HepG2 (cell line): ENCODE results near the gene PSMB3. TPM values are rescaled to one million over a fixed set of nuclear protein-coding genes. Genes with fewer than 3 reads are reported as not detected.

Experiments used
- CC2D1A ChIP-seq: sonication (generic); formaldehyde crosslinking; IDR thresholded peaks from 2 replicates; pipeline ENCODE4 v1.8.1; 2023; ENCODE audit warnings: mild to moderate bottlenecking, missing genetic modification reagents
- CTCF ChIP-seq: sonication (generic); formaldehyde crosslinking; IDR thresholded peaks from 2 replicates; pipeline ENCODE4 v1.5.0; 2020; ENCODE audit warnings: mild to moderate bottlenecking, missing genetic modification reagents, moderate library complexity
- E2F2 ChIP-seq: sonication (generic); formaldehyde crosslinking; IDR thresholded peaks from 2 replicates; pipeline ENCODE4 v1.4.0; 2020; ENCODE audit warnings: missing genetic modification reagents, borderline replicate concordance
- FOXA3 ChIP-seq: IDR thresholded peaks from 2 replicates; pipeline ENCODE4 v1.6.1; 2016; ENCODE audit warnings: missing genetic modification reagents, missing compliant biosample characterization
- HIC2 ChIP-seq: sonication (generic); formaldehyde crosslinking; IDR thresholded peaks from 2 replicates; pipeline ENCODE4 v1.9.0; 2022; ENCODE audit warnings: low read depth, missing genetic modification reagents
- HMGXB4 ChIP-seq, 2 experiments: sonication (generic) in 1 of 2; formaldehyde crosslinking in 1 of 2; IDR thresholded peaks; 2 replicates each; pipeline versions ENCODE4 v1.4.0 to v1.6.1; 2018 to 2020; ENCODE audit warnings: missing genetic modification reagents in 2 of 2, borderline replicate concordance in 1 of 2, low read depth in 1 of 2, mild to moderate bottlenecking in 1 of 2, missing biosample characterization in 1 of 2
- NR2F2 ChIP-seq: IDR thresholded peaks from 2 replicates; pipeline ENCODE4 v1.6.1; 2012; ENCODE audit warnings: low read depth, inconsistent platforms, borderline replicate concordance
- PAF1 ChIP-seq: IDR thresholded peaks from 2 replicates; pipeline ENCODE4 v1.6.1; 2016; ENCODE audit warnings: missing genetic modification reagents, missing compliant biosample characterization
- PRDM10 ChIP-seq: sonication (generic); formaldehyde crosslinking; IDR thresholded peaks from 2 replicates; pipeline ENCODE4 v1.4.0; 2020; ENCODE audit warnings: low read depth, missing genetic modification reagents
- ZNF17 ChIP-seq: sonication (generic); formaldehyde crosslinking; IDR thresholded peaks from 2 replicates; pipeline ENCODE4 v1.5.0; 2020; ENCODE audit warnings: mild to moderate bottlenecking, missing genetic modification reagents
- ZNF232 ChIP-seq: sonication (generic); formaldehyde crosslinking; IDR thresholded peaks from 2 replicates; pipeline ENCODE4 v1.4.0; 2020; ENCODE audit warnings: missing genetic modification reagents, borderline replicate concordance
- ZNF552 ChIP-seq: sonication (generic); formaldehyde crosslinking; IDR thresholded peaks from 2 replicates; pipeline ENCODE4 v1.9.0; 2022; ENCODE audit warnings: missing genetic modification reagents, mild to moderate bottlenecking, borderline replicate concordance
- ZNF709 ChIP-seq: sonication (generic); formaldehyde crosslinking; IDR thresholded peaks from 2 replicates; pipeline ENCODE4 v1.5.0; 2020; ENCODE audit warnings: mild to moderate bottlenecking, missing genetic modification reagents
- ZNF83 ChIP-seq: sonication (generic); formaldehyde crosslinking; IDR thresholded peaks from 2 replicates; pipeline ENCODE4 v1.4.0; 2020; ENCODE audit warnings: missing genetic modification reagents, mild to moderate bottlenecking, borderline replicate concordance
- polyA plus RNA-seq, 8 experiments: library from polyadenylated mRNA; depleted of rRNA in 3 of 8; stranded (reverse) in 7 of 8; unstranded in 1 of 8; fragments of >200 nt; fragmentation: Illumina TruSeq in 4 of 8; extraction: Trizol in 4 of 8; gene quantifications; 2 replicates each; pipeline versions ENCODE4 v1.2.1 to v1.2.3, GENCODE V29; 2011 to 2016; ENCODE audit warnings: low read depth in 4 of 8, missing spikeins in 1 of 8, mixed read lengths in 1 of 8; ENCODE audit not compliant: insufficient read depth in 1 of 8
- total RNA-seq, 5 experiments: library from RNA; depleted of rRNA; stranded (reverse); fragments of >200 nt; fragmentation: Illumina TruSeq; extraction: Trizol; gene quantifications; 2 replicates each; pipeline ENCODE4 v1.2.3, GENCODE V29; 2016; ENCODE audit warnings: low read depth in 1 of 5

PSMB3 gene
- total and polyA plus RNA-seq, 2 of the 13 experiments (the other 11 are each of a cell fraction or from before 2014, with no cell fraction given), result 366 to 517 TPM

GRCh38 chr17:38799501-38800236 is 47.1 kb downstream of the PSMB3 start, which contains the start of gene PIP4K2B (continued):
- TF ChIP-seq E2F2 (CRISPR knock-in tag), result 0 out of 2 replicates have a peak, but pooled peaks have one; percentile 45
- TF ChIP-seq ZNF709 (CRISPR knock-in tag), result peak; percentile 45; the same call in 1 of the 2 replicates
- peak; percentile 65 for TF ChIP-seq FOXA3 (CRISPR knock-in tag)
- no peak for TF ChIP-seq PAF1
- TF ChIP-seq ZNF552 (CRISPR knock-in tag), result peak; percentile 76; the same call in 1 of the 2 replicates
- peak; percentile 52; the same call in 1 of the 2 replicates for TF ChIP-seq ZNF83 (CRISPR knock-in tag)
- TF ChIP-seq CTCF, result 0 out of 2 replicates have a peak, but pooled peaks have one; percentile 12
- peak; percentile 45; the same call in 1 of the 2 replicates for TF ChIP-seq NR2F2
- TF ChIP-seq CC2D1A (CRISPR knock-in tag), result no peak
- TF ChIP-seq ZNF17, result no peak
- peak; percentile 51 for TF ChIP-seq HIC2
- TF ChIP-seq PRDM10 (CRISPR knock-in tag), result peak; percentile 98
- peak; percentile 75; the same call in 1 of the 2 replicates for TF ChIP-seq ZNF232 (CRISPR knock-in tag)
- peak; percentile 75 to 93 for TF ChIP-seq HMGXB4 (CRISPR knock-in tag; IDR thresholded peaks at IDR 0.05; ENCODE audit: borderline replicate concordance in 1 of 2, low read depth in 1 of 2)
